ENCODE measurements around the gene HNF4A.

DNA sequence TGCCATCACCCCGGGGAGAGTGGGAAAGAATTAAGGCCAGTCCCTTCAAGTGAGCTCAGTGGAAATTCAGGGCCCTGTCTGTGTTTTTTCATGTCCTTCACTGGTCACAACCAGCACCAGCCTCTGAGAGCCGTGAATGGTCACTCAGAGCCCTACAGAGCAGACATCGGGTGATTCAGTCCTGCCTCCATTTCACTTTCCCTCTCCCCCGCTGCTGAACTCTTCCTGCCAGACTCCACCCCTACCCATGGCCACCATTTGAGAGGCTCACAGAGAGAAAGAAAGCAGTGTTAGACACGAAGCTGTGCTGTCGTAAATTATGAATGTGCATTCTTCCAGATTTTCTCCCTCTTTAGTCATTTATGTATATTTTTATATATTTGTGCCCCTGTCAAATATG lies 13.3 kb upstream of the HNF4A start:
- TF ChIP-seq, protein P1, sequence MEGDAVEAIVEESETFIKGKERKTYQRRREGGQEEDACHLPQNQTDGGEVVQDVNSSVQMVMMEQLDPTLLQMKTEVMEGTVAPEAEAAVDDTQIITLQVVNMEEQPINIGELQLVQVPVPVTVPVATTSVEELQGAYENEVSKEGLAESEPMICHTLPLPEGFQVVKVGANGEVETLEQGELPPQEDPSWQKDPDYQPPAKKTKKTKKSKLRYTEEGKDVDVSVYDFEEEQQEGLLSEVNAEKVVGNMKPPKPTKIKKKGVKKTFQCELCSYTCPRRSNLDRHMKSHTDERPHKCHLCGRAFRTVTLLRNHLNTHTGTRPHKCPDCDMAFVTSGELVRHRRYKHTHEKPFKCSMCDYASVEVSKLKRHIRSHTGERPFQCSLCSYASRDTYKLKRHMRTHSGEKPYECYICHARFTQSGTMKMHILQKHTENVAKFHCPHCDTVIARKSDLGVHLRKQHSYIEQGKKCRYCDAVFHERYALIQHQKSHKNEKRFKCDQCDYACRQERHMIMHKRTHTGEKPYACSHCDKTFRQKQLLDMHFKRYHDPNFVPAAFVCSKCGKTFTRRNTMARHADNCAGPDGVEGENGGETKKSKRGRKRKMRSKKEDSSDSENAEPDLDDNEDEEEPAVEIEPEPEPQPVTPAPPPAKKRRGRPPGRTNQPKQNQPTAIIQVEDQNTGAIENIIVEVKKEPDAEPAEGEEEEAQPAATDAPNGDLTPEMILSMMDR (IDR thresholded peaks at IDR 0.05): no peak
- TF ChIP-seq EP300 (IDR thresholded peaks at IDR 0.05) (no peak), POLR2A (IDR thresholded peaks at IDR 0.05) (no peak)

All from ovary (tissue), 3 donors.